H1 (cell line): ENCODE measurements around the gene NXNL2. TPM values are rescaled to one million over a fixed set of nuclear protein-coding genes. Genes with fewer than 3 reads are reported as not detected.

Experiments
- CTCF ChIA-PET: fragments of 300-600 bp; sonication (Branson Sonifier 250); formaldehyde crosslinking; loops from one replicate; lab custom pipeline; 2021; ENCODE audit not compliant: partially characterized antibody; lab: Charles Lee
- POLR2A ChIA-PET: fragments of 300-600 bp; sonication (Branson Sonifier 250); formaldehyde crosslinking; loops from one replicate; lab custom pipeline; 2021; ENCODE audit warnings: inconsistent platforms; ENCODE audit not compliant: partially characterized antibody; lab: Charles Lee
- DNase-seq, 2 experiments: peaks; one replicate each; pipeline versions ENCODE4 v3.0.0 to v3.0.0-alpha.2; 2010 to 2022; ENCODE audit warnings: low spot score in 2 of 2, low read depth in 1 of 2, mixed read lengths in 1 of 2
- FAIRE-seq: peaks from 2 replicates; lab custom pipeline; 2011; peaks lifted over from hg19 to GRCh38; lab: Jason Lieb, UNC
- H2AFZ ChIP-seq: 2 replicates; pipeline ENCODE4 v1.8.1; 2012; ENCODE audit warnings: low read length, inconsistent platforms
- H2AK5ac ChIP-seq: 2 replicates; pipeline ENCODE4 v1.6.1; 2013; ENCODE audit warnings: low read depth, low read length
- H2BK120ac ChIP-seq: replicated peaks from 2 replicates; pipeline ENCODE3; 2013; ENCODE audit warnings: low read depth, low read length, inconsistent platforms
- H2BK12ac ChIP-seq: 2 replicates; pipeline ENCODE4 v1.6.1; 2013; ENCODE audit warnings: low read depth, low read length
- H2BK15ac ChIP-seq: 2 replicates; pipeline ENCODE4 v1.6.1; 2013; ENCODE audit warnings: low read length
- H2BK20ac ChIP-seq: 2 replicates; pipeline ENCODE4 v1.6.1; 2013; ENCODE audit warnings: low read length
- H2BK5ac ChIP-seq: 2 replicates; pipeline ENCODE4 v1.6.1; 2013; ENCODE audit warnings: low read depth, low read length
- H3K14ac ChIP-seq: 2 replicates; pipeline ENCODE4 v1.6.1; 2013; ENCODE audit warnings: inconsistent platforms; ENCODE audit not compliant: insufficient read length
- H3K18ac ChIP-seq: 2 replicates; pipeline ENCODE4 v1.6.1; 2013; ENCODE audit warnings: low read length; ENCODE audit errors: extremely low read depth
- H3K23ac ChIP-seq: 2 replicates; pipeline ENCODE4 v1.6.1; 2013; ENCODE audit warnings: inconsistent platforms; ENCODE audit not compliant: insufficient read length
- H3K23me2 ChIP-seq: 2 replicates; pipeline ENCODE4 v1.6.1; 2013; ENCODE audit warnings: low read depth, low read length
- H3K27ac ChIP-seq: 2 replicates; pipeline ENCODE4 v1.6.1; 2011; ENCODE audit warnings: low read depth, low read length, inconsistent platforms
- H3K27me3 ChIP-seq, 4 experiments: replicated peaks in 1 of 4; 1 replicate in 1 of 4; 2 replicates in 3 of 4; pipeline versions ENCODE4 v1.6.1 to v1.8.1; 2011 to 2013; ENCODE audit warnings: low read length in 3 of 4, mild to moderate bottlenecking in 3 of 4, inconsistent platforms in 2 of 4, mixed read lengths in 2 of 4, moderate library complexity in 1 of 4; ENCODE audit not compliant: control insufficient read depth in 3 of 4, insufficient read depth in 3 of 4; ENCODE audit errors: extremely low read depth in 1 of 4
- H3K36me3 ChIP-seq, 4 experiments: 2 replicates each; pipeline versions ENCODE4 v1.6.1 to v1.8.1; 2011 to 2013; ENCODE audit warnings: mild to moderate bottlenecking in 4 of 4, low read length in 3 of 4, moderate library complexity in 2 of 4, control low read depth in 1 of 4, inconsistent platforms in 1 of 4; ENCODE audit not compliant: insufficient read depth in 4 of 4, control insufficient read depth in 2 of 4
- H3K4ac ChIP-seq: replicated peaks from 2 replicates; pipeline ENCODE3; 2013; ENCODE audit warnings: low read length, low read depth, mixed read lengths, inconsistent platforms; ENCODE audit not compliant: insufficient read length
- H3K4me1 ChIP-seq, 4 experiments: replicated peaks in 1 of 4; 1 replicate in 1 of 4; 2 replicates in 3 of 4; pipeline versions ENCODE4 v1.6.1 to v1.8.1; 2011 to 2013; ENCODE audit warnings: low read length in 3 of 4, inconsistent platforms in 2 of 4, mixed read lengths in 1 of 4; ENCODE audit not compliant: insufficient read depth in 4 of 4, control insufficient read depth in 3 of 4
- H3K4me2 ChIP-seq, 2 experiments: 2 replicates each; pipeline versions ENCODE4 v1.6.1 to v1.8.1; 2011 to 2013; ENCODE audit warnings: low read depth in 2 of 2, low read length in 2 of 2, control low read depth in 1 of 2, inconsistent platforms in 1 of 2, mild to moderate bottlenecking in 1 of 2; ENCODE audit not compliant: insufficient read depth in 1 of 2
- H3K4me3 ChIP-seq, 4 experiments: fragments of 200-600, 300-600 bp in 1 of 4; sonication (generic), shearing (Covaris generic), sonication (Bioruptor Twin) in 1 of 4; 2 replicates each; pipeline versions ENCODE4 v1.5.1 to v1.8.1; 2011 to 2016; ENCODE audit warnings: low read length in 4 of 4, low read depth in 3 of 4, control low read depth in 2 of 4, inconsistent platforms in 2 of 4, mild to moderate bottlenecking in 2 of 4, mixed read lengths in 1 of 4, moderate library complexity in 1 of 4; ENCODE audit not compliant: insufficient read depth in 2 of 4; ENCODE audit errors: extremely low read depth in 1 of 4
- H3K56ac ChIP-seq: replicated peaks from 2 replicates; pipeline ENCODE3; 2013; ENCODE audit warnings: low read depth, mild to moderate bottlenecking, mixed read lengths, low read length, inconsistent platforms; ENCODE audit not compliant: insufficient read length
- H3K79me1 ChIP-seq: 2 replicates; pipeline ENCODE4 v1.6.1; 2013; ENCODE audit warnings: low read depth, low read length, control low read depth
- H3K79me2 ChIP-seq, 2 experiments: 2 replicates each; pipeline versions ENCODE4 v1.6.1 to v1.8.1; 2012 to 2013; ENCODE audit warnings: low read length in 2 of 2, mild to moderate bottlenecking in 2 of 2, inconsistent platforms in 1 of 2; ENCODE audit not compliant: insufficient read depth in 2 of 2, control insufficient read depth in 1 of 2
- H3K9ac ChIP-seq, 4 experiments: replicated peaks in 1 of 4; 1 replicate in 1 of 4; 2 replicates in 3 of 4; pipeline versions ENCODE4 v1.6.1 to v1.8.1; 2011 to 2013; ENCODE audit warnings: low read depth in 3 of 4, low read length in 3 of 4, control low read depth in 2 of 4, mild to moderate bottlenecking in 2 of 4, moderate library complexity in 2 of 4, inconsistent platforms in 1 of 4; ENCODE audit errors: extremely low read depth in 1 of 4
- H3K9me3 ChIP-seq, 2 experiments: 2 replicates each; pipeline versions ENCODE4 v1.6.1 to v1.8.1; 2012 to 2013; ENCODE audit warnings: mild to moderate bottlenecking in 2 of 2, moderate library complexity in 2 of 2, control low read depth in 1 of 2, inconsistent platforms in 1 of 2, low read depth in 1 of 2, low read length in 1 of 2, mixed read lengths in 1 of 2; ENCODE audit not compliant: insufficient read depth in 2 of 2
- H4K20me1 ChIP-seq, 2 experiments: replicated peaks in 1 of 2; 2 replicates each; pipeline versions ENCODE3 to v1.8.1; 2011 to 2013; ENCODE audit warnings: inconsistent platforms in 2 of 2, low read length in 2 of 2, mild to moderate bottlenecking in 1 of 2; ENCODE audit not compliant: insufficient read depth in 2 of 2, control insufficient read depth in 1 of 2
- H4K5ac ChIP-seq: 2 replicates; pipeline ENCODE4 v1.6.1; 2013; ENCODE audit warnings: low read length, low read depth, mixed read lengths, inconsistent platforms; ENCODE audit not compliant: insufficient read length
- H4K8ac ChIP-seq: 2 replicates; pipeline ENCODE4 v1.8.0; 2013; ENCODE audit warnings: mild to moderate bottlenecking, moderate library complexity, low read length, inconsistent platforms; ENCODE audit not compliant: insufficient read depth; ENCODE audit errors: extremely low read depth
- H4K91ac ChIP-seq: replicated peaks from 2 replicates; pipeline ENCODE3; 2013; ENCODE audit warnings: low read length, mixed read lengths, inconsistent platforms; ENCODE audit not compliant: insufficient read length
- BACH1 ChIP-seq: IDR thresholded peaks from 2 replicates; pipeline ENCODE4 v1.6.1; 2012; ENCODE audit warnings: low read length, improper control_type of control experiment
- CBX8 ChIP-seq: fragments of 300-800, 300-1000 bp; sonication (generic); IDR thresholded peaks from 2 replicates; pipeline ENCODE4 v1.7.1; 2016; ENCODE audit warnings: low read depth, low read length, borderline replicate concordance
- CHD1 ChIP-seq: IDR thresholded peaks from 2 replicates; pipeline ENCODE4 v1.6.1; 2012; ENCODE audit warnings: low read depth, low read length, improper control_type of control experiment
- EGR1 ChIP-seq: IDR thresholded peaks from 2 replicates; pipeline ENCODE4 v1.6.1; 2011; ENCODE audit warnings: low read depth, low read length, borderline replicate concordance
- HDAC6 ChIP-seq: IDR thresholded peaks from one replicate; pipeline ENCODE4 v1.7.1; 2012; ENCODE audit warnings: low read depth, mild to moderate bottlenecking, inconsistent platforms, low read length, moderate library complexity
- KDM4A ChIP-seq: IDR thresholded peaks from one replicate; pipeline ENCODE4 v1.7.1; 2012; ENCODE audit warnings: low read depth, mild to moderate bottlenecking, moderate library complexity, low read length, inconsistent platforms; ENCODE audit not compliant: severe bottlenecking
- KDM5A ChIP-seq: fragments of 200-600 bp; IDR thresholded peaks from 2 replicates; pipeline ENCODE4 v1.7.1; 2012; ENCODE audit warnings: mild to moderate bottlenecking, low read length, inconsistent platforms, mixed read lengths
- RBBP5 ChIP-seq: IDR thresholded peaks from 2 replicates; pipeline ENCODE4 v1.7.1; 2012; ENCODE audit warnings: low read depth, mild to moderate bottlenecking, inconsistent platforms, low read length, moderate library complexity, borderline replicate concordance
- SIRT6 ChIP-seq: IDR thresholded peaks from one replicate; pipeline ENCODE4 v1.7.1; 2012; ENCODE audit warnings: low read length, inconsistent platforms
- SP2 ChIP-seq: IDR thresholded peaks from 2 replicates; pipeline ENCODE4 v1.6.1; 2012; ENCODE audit warnings: mild to moderate bottlenecking, low read length, inconsistent platforms
- SP4 ChIP-seq: IDR thresholded peaks from 2 replicates; pipeline ENCODE4 v1.6.1; 2012; ENCODE audit warnings: low read length, inconsistent platforms
- TEAD4 ChIP-seq: IDR thresholded peaks from 2 replicates; pipeline ENCODE4 v1.6.1; 2012; ENCODE audit warnings: low read depth, low read length, inconsistent platforms, mixed read lengths
- ZNF274 ChIP-seq: IDR thresholded peaks from 2 replicates; pipeline ENCODE4 v1.7.0; 2012; ENCODE audit warnings: low read length, borderline replicate concordance; ENCODE audit errors: extremely low read depth
- WGBS, 2 experiments: shearing (Covaris generic) in 1 of 2; methylation state at CpG; one replicate each; pipeline versions ENCODE4 v1.1.6 to v1.1.7; 2013 to 2015; ENCODE audit warnings: low lambda C conversion rate in 2 of 2, mixed read lengths in 2 of 2, inconsistent platforms in 1 of 2, low coverage in 1 of 2, missing lambda C conversion rate in 1 of 2; ENCODE audit not compliant: insufficient replicate concordance in 2 of 2, insufficient coverage in 1 of 2, insufficient read length in 1 of 2; ENCODE audit errors: extremely low coverage in 1 of 2, missing lambda C conversion rate in 1 of 2; 5-methylcytosine and 5-hydroxymethylcytosine counted together
- polyA plus RNA-seq, 7 experiments: library from polyadenylated mRNA; depleted of rRNA in 3 of 7; stranded (reverse) in 5 of 7; unstranded in 2 of 7; fragments of >200 nt in 5 of 7; fragments of 200-250 nt in 2 of 7; gene quantifications; 1 replicate in 5 of 7; 2 replicates in 1 of 7; 4 replicates in 1 of 7; pipeline versions ENCODE4 v1.2.1 to v1.2.3, GENCODE V29; 2011 to 2013; ENCODE audit warnings: missing spikeins in 2 of 7, mixed read lengths in 2 of 7
- total RNA-seq: library from RNA; stranded (reverse); fragmentation: NEBNext Ultra II Directional; extraction: Animal tissue kit (Norgen Biotek cat#: 25700); gene quantifications from 2 replicates; pipeline ENCODE4 v1.2.1, GENCODE V29; 2021

Gene NXNL2
- total and polyA plus RNA-seq, 2 of the 8 experiments (the other 6 are each of a cell fraction or from before 2014, with no cell fraction given) = 1.9 to 2.6 TPM

- peak overlapping the region; percentile 50; the same call in 1 of the 2 replicates for H2BK12ac ChIP-seq
- H3K36me3 ChIP-seq = no peaks in the 10 kb centered on the region
- H4K91ac ChIP-seq = no peak overlapping the region
- no peak overlapping the region for H4K5ac ChIP-seq
- no peak overlapping the region for H2AFZ ChIP-seq
- H4K8ac ChIP-seq = no peak overlapping the region
- H3K9ac ChIP-seq = no peak overlapping the region
- H3K56ac ChIP-seq = no peak overlapping the region
- no peak overlapping the region for H3K23ac ChIP-seq
- no peaks in the 10 kb centered on the region for H3K9me3 ChIP-seq
- H2AK5ac ChIP-seq = no peak overlapping the region; the same call in 1 of the 2 replicates
- H3K23me2 ChIP-seq = no peaks in the 10 kb centered on the region
- H3K4me1 ChIP-seq = peaks cover 0 to 2% (median 0%) of the 10 kb centered on the region in 4 experiments; a peak in 2 of 7 replicates
- H2BK20ac ChIP-seq = peak overlapping the region; percentile 72; the same call in 1 of the 2 replicates
- ChIA-PET POLR2A (interaction anchor here (0.6 to 1.3 kb wide), 5 partner anchors 9 to 38 kb away, joined by 3 to 5 read pairs (median 3); no protein-coding TSS in a partner anchor), CTCF (interaction anchor here (0.5 to 2.6 kb wide), 5 partner anchors 9 to 62 kb away, joined by 3 to 11 read pairs (median 3); no protein-coding TSS in a partner anchor)
- H3K27me3 ChIP-seq = no peaks in the 10 kb centered on the region
- H2BK15ac ChIP-seq = peak overlapping the region; percentile 95; the same call in 1 of the 2 replicates
- H3K79me1 ChIP-seq = no peaks in the 10 kb centered on the region
- H3K4me3 ChIP-seq = no peak overlapping the region
- H3K14ac ChIP-seq = no peak overlapping the region
- 0 out of 2 replicates have a peak overlapping the region, but pooled peaks have one; percentile 56 for H2BK5ac ChIP-seq
- no peak overlapping the region for H3K18ac ChIP-seq
- no peak for DNase-seq
- no peaks in the 10 kb centered on the region for H3K79me2 ChIP-seq
- no peak overlapping the region for H3K4ac ChIP-seq
- FAIRE-seq = no peak
- no peaks in the 10 kb centered on the region for H4K20me1 ChIP-seq
- no peak overlapping the region for H2BK120ac ChIP-seq
- H3K4me2 ChIP-seq = no peak overlapping the region
- WGBS, 2 experiments = 95% methylated on average over 17 of the region's 17 CpGs; no CpG with 5 or more reads in 1 of the 2 experiments
- H3K27ac ChIP-seq = no peak overlapping the region
- TF ChIP-seq RBBP5 (no peak), TEAD4 (no peak), ZNF274 (no peak), KDM5A (no peak), KDM4A (no peak), BACH1 (no peak), CHD1 (no peak), HDAC6 (no peak), SIRT6 (no peak), EGR1 (no peak), CBX8 (no peak), SP4 (no peak), SP2 (no peak)
Measured at GRCh38 chr9:88494983-88495721, 39.8 kb upstream of the NXNL2 start.
